Natural killer cell (primary cell): Measurements from ENCODE around the gene GNG3. TPM values are rescaled to one million over a fixed set of nuclear protein-coding genes. Genes with fewer than 3 reads are reported as not detected.
A peak's percentile ranks its signal among the peaks of the same experiment; 100 is the strongest.
"Not testable (repeated sequence)": the region's sequence is repeated elsewhere in the genome, so short reads cannot be mapped to it uniquely, and the experiment has no call there.

Experiments used
- ATAC-seq, 3 donors: fragments of 150-1000 bp in 2 of 3; fragments of 200-7000 bp in 1 of 3; cut with Tn5 transposase; 1 replicate in 1 of 3; 2 replicates in 2 of 3; pipeline ENCODE4 v1.10.0; 2021; ENCODE audit warnings: mild to moderate bottlenecking in 2 of 3, moderate library complexity in 2 of 3
- DNase-seq, 2 donors: peaks; one replicate each; pipeline versions ENCODE4 v3.0.0 to v3.0.0-alpha.2; 2013 to 2021; ENCODE audit warnings: mixed read lengths in 1 of 2
- H3K27ac ChIP-seq: one replicate; pipeline ENCODE4 v1.5.1; 2013; ENCODE audit warnings: mild to moderate bottlenecking, low read length
- H3K27me3 ChIP-seq: one replicate; pipeline ENCODE4 v1.6.1; 2013; ENCODE audit warnings: low read length; ENCODE audit not compliant: control insufficient read depth, insufficient read depth
- H3K36me3 ChIP-seq: one replicate; pipeline ENCODE4 v1.6.1; 2013; ENCODE audit warnings: low read length; ENCODE audit not compliant: control insufficient read depth, insufficient read depth
- H3K4me1 ChIP-seq: one replicate; pipeline ENCODE4 v1.6.1; 2013; ENCODE audit warnings: low read length; ENCODE audit not compliant: control insufficient read depth, insufficient read depth
- H3K4me3 ChIP-seq: one replicate; pipeline ENCODE4 v1.5.1; 2013; ENCODE audit warnings: low read length
- H3K9me3 ChIP-seq: one replicate; pipeline ENCODE4 v1.6.1; 2013; ENCODE audit warnings: low read length; ENCODE audit not compliant: control insufficient read depth, insufficient read depth
- H3K27ac Mint-ChIP-seq, 2 donors: one replicate each; pipeline ENCODE4 v1.8.0; 2022; ENCODE audit warnings: mild to moderate bottlenecking in 2 of 2, mixed read lengths in 2 of 2, moderate library complexity in 1 of 2
- H3K27me3 Mint-ChIP-seq, 2 donors: one replicate each; pipeline ENCODE4 v1.8.0; 2022; ENCODE audit warnings: low read depth in 2 of 2, mixed read lengths in 2 of 2
- H3K36me3 Mint-ChIP-seq: one replicate; pipeline ENCODE4 v1.8.0; 2022; ENCODE audit warnings: mixed read lengths
- H3K4me1 Mint-ChIP-seq, 2 donors: one replicate each; pipeline ENCODE4 v1.8.0; 2022; ENCODE audit warnings: mixed read lengths in 2 of 2
- H3K4me3 Mint-ChIP-seq: one replicate; pipeline ENCODE4 v1.8.0; 2022; ENCODE audit warnings: mild to moderate bottlenecking, moderate library complexity, mixed read lengths
- H3K9me3 Mint-ChIP-seq, 2 donors: one replicate each; pipeline ENCODE4 v1.8.0; 2022; ENCODE audit warnings: mixed read lengths in 2 of 2
- CTCF ChIP-seq: fragments of 200-600 bp; IDR thresholded peaks from one replicate; pipeline ENCODE4 v1.8.0; 2022; ENCODE audit warnings: antibody characterized with exemption
- WGBS: methylation state at CpG from one replicate; pipeline ENCODE4 v1.1.7; 2013; ENCODE audit warnings: missing lambda C conversion rate; ENCODE audit not compliant: insufficient coverage; 5-methylcytosine and 5-hydroxymethylcytosine counted together
- intact Hi-C: fragments of 100-400 bp; cut with micrococcal nuclease; formaldehyde crosslinking; loops from one replicate; pipeline ENCODE4 v1.14.2; 2022
- total RNA-seq, 4 donors: library from RNA; stranded (reverse); fragments of 120-200 nt in 1 of 4; gene quantifications; one replicate each; pipeline versions ENCODE4 v1.2.3 to v1.2.4, GENCODE V29; 2013 to 2022

The GNG3 gene
- total RNA-seq, 3 donors from 2014 or later (not counting 1 experiment from before 2014, with no cell fraction given), result not detected

DNA sequence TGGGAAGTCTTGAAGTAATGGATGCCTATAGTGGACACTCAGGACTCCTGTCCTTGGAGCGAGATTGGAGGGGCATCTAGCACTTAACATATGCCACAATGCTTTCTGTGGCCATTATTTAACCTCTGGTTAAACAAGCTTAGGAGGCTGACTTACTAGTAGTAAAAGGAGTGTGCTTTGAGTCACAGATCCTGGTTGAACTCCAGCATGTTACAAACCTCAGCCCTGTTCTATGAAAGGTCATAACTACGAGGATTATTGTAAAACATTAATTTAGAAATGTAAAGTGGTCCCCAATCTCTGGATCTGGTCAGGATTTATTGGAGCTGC is 34.3 kb upstream of the GNG3 start:
- H3K4me3 Mint-ChIP-seq, result peak overlapping the region; percentile 99

GRCh38 chr11:62675415-62675814 is 32.1 kb upstream of the GNG3 start:
- intact Hi-C loops, result loop anchor here (5.0 kb wide), 2 partner anchors 83 to 248 kb away; partner anchors contain the start of gene TUT1
- not testable (repeated sequence) for H3K27ac Mint-ChIP-seq

More for the DNA sequence above, 34.3 kb upstream of the GNG3 start:
- Histone ChIP-seq H3K36me3 (peaks cover 20% of the 10 kb centered on the region), H3K27ac (no peak overlapping the region), H3K4me3 (no peak overlapping the region), H3K27me3 (no peaks in the 10 kb centered on the region), H3K4me1 (peaks cover 32% of the 10 kb centered on the region), H3K9me3 (no peaks in the 10 kb centered on the region)
- no peak for TF ChIP-seq CTCF
- Mint-ChIP-seq H3K36me3 (peaks cover 6% of the 10 kb centered on the region), H3K4me1 (peaks cover 34 to 47% of the 10 kb centered on the region in 2 donors), H3K27ac (peak overlapping the region; percentile 92 to 97), H3K27me3 (no peaks in the 10 kb centered on the region), H3K9me3 (no peaks in the 10 kb centered on the region)
- intact Hi-C loops, result loop anchor here (5.0 kb wide), 1 partner anchor 34 kb away; the partner anchor contains the start of genes BSCL2 and GNG3
- WGBS, result 87% methylated on average over 2 of the region's 2 CpGs
- DNase-seq (no peak), ATAC-seq (no peak)

GRCh38 chr11:62676698-62677097 is 30.8 kb upstream of the GNG3 start:
- H3K4me3 Mint-ChIP-seq, result peak overlapping the region; percentile 93
- no peaks in the 10 kb centered on the region for H3K27me3 ChIP-seq
- intact Hi-C loops, result loop anchor here (5.0 kb wide), 2 partner anchors 84 to 249 kb away; partner anchors contain the start of gene TUT1
- H3K9me3 Mint-ChIP-seq, result no peaks in the 10 kb centered on the region
- DNase-seq, result no peak
- 82% methylated on average over 6 of the region's 6 CpGs for WGBS
- peaks cover 35% of the 10 kb centered on the region for H3K4me1 ChIP-seq
- peaks cover 6% of the 10 kb centered on the region for H3K36me3 Mint-ChIP-seq
- peaks cover 20% of the 10 kb centered on the region for H3K36me3 ChIP-seq
- TF ChIP-seq CTCF, result no peak
- no peaks in the 10 kb centered on the region for H3K27me3 Mint-ChIP-seq
- H3K27ac ChIP-seq, result no peak overlapping the region
- no peak overlapping the region for H3K4me3 ChIP-seq
- no peaks in the 10 kb centered on the region for H3K9me3 ChIP-seq
- peak overlapping the region; percentile 95 to 99 for H3K27ac Mint-ChIP-seq
- ATAC-seq, result no peak
- H3K4me1 Mint-ChIP-seq, result peaks cover 32 to 44% of the 10 kb centered on the region in 2 donors

More at GRCh38 chr11:62675415-62675814, 32.1 kb upstream of the GNG3 start:
- not testable (repeated sequence) for H3K27me3 Mint-ChIP-seq, H3K36me3 Mint-ChIP-seq, H3K4me3 ChIP-seq, ATAC-seq, DNase-seq, H3K9me3 Mint-ChIP-seq, H3K27me3 ChIP-seq, H3K9me3 ChIP-seq, H3K27ac ChIP-seq, H3K4me3 Mint-ChIP-seq
- peaks cover 45 to 52% of the 10 kb centered on the region in 2 donors for H3K4me1 Mint-ChIP-seq
- peaks cover 43% of the 10 kb centered on the region for H3K4me1 ChIP-seq
- whole genome bisulfite sequencing, result over 99% methylated on average over 10 of the region's 10 CpGs
- peaks cover 20% of the 10 kb centered on the region for H3K36me3 ChIP-seq

GRCh38 chr11:62677156-62677555 is 30.3 kb upstream of the GNG3 start:
- no peaks in the 10 kb centered on the region for H3K27me3 ChIP-seq
- TF ChIP-seq CTCF, result no peak
- peaks cover 20% of the 10 kb centered on the region for H3K36me3 ChIP-seq
- 97% methylated on average over 6 of the region's 6 CpGs for WGBS
- Mint-ChIP-seq H3K27me3 (no peaks in the 10 kb centered on the region), H3K4me3 (peak overlapping the region; percentile 93), H3K9me3 (no peaks in the 10 kb centered on the region), H3K4me1 (peaks cover 29 to 40% of the 10 kb centered on the region in 2 donors), H3K36me3 (peaks cover 6% of the 10 kb centered on the region), H3K27ac (peak overlapping the region; percentile 95 to 99)
- H3K9me3 ChIP-seq, result no peaks in the 10 kb centered on the region
- peaks cover 33% of the 10 kb centered on the region for H3K4me1 ChIP-seq
- no peak overlapping the region for H3K27ac ChIP-seq
- no peak overlapping the region for H3K4me3 ChIP-seq
- no peak for DNase-seq
- intact Hi-C loops, result loop anchor here (5.0 kb wide), 2 partner anchors 85 to 250 kb away; partner anchors contain the start of gene TUT1
- no peak for ATAC-seq
